ENCODE data around the gene TSR1.

TSR1 gene

DNA sequence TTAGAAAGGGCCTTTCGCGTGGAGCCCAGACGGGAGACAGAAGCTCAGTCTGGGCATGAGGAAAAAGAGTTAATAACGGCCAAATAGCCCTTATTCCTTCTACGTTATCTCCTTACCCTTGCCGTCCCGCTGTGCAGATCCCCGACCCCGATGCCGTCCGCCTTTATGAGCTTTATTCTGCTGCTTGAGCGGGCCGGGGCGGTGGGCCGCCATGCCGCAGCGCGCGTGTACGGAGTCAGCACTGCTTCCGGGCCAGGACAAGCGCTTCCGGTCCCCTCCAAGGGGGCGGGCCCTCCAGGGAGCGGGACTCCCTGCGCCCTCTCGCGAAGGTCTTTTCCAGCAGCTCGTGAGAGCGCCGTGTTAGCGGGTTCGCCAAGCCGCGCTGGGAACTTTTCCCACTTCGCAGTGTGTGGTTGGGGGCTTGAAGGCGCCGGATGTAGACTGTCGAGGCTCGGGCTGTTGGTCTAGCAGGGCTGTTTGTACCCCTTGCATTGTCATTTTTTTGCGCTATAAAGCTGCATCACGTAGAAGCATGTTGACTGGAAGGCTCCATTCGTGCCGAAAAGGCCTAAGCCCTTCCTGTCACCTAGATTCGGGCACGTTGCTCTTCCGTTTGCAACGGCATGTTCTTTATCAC lies at the start of gene TSR1:
Gene TSR1 (minus strand): TSS at position 243 of the 637 bp plus-strand sequence. CDS start 30 bp downstream, at position 213.
- ChIA-PET CTCF (interaction anchor here (0.7 to 5.6 kb wide), 19 partner anchors 9 to 296 kb away, joined by 3 to 28 read pairs (median 5); no protein-coding TSS in a partner anchor), POLR2A (interaction anchor here (0.7 to 1.6 kb wide), 8 partner anchors 12 to 79 kb away, joined by 3 to 7 read pairs (median 4); partner anchors contain the start of genes SMG6 and SRR)
- TF ChIP-seq, protein P1, sequence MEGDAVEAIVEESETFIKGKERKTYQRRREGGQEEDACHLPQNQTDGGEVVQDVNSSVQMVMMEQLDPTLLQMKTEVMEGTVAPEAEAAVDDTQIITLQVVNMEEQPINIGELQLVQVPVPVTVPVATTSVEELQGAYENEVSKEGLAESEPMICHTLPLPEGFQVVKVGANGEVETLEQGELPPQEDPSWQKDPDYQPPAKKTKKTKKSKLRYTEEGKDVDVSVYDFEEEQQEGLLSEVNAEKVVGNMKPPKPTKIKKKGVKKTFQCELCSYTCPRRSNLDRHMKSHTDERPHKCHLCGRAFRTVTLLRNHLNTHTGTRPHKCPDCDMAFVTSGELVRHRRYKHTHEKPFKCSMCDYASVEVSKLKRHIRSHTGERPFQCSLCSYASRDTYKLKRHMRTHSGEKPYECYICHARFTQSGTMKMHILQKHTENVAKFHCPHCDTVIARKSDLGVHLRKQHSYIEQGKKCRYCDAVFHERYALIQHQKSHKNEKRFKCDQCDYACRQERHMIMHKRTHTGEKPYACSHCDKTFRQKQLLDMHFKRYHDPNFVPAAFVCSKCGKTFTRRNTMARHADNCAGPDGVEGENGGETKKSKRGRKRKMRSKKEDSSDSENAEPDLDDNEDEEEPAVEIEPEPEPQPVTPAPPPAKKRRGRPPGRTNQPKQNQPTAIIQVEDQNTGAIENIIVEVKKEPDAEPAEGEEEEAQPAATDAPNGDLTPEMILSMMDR (IDR thresholded peaks at IDR 0.05; ENCODE audit: insufficient read depth, low read length, missing control alignments) = peak; percentile 58
- H3K4me3 ChIP-seq (ENCODE audit: low read depth, low read length) = peak within 1 kb of the TSS; percentile 93
- peak; percentile 28 for DNase-seq (ENCODE audit: low read depth, low spot score)

DNA sequence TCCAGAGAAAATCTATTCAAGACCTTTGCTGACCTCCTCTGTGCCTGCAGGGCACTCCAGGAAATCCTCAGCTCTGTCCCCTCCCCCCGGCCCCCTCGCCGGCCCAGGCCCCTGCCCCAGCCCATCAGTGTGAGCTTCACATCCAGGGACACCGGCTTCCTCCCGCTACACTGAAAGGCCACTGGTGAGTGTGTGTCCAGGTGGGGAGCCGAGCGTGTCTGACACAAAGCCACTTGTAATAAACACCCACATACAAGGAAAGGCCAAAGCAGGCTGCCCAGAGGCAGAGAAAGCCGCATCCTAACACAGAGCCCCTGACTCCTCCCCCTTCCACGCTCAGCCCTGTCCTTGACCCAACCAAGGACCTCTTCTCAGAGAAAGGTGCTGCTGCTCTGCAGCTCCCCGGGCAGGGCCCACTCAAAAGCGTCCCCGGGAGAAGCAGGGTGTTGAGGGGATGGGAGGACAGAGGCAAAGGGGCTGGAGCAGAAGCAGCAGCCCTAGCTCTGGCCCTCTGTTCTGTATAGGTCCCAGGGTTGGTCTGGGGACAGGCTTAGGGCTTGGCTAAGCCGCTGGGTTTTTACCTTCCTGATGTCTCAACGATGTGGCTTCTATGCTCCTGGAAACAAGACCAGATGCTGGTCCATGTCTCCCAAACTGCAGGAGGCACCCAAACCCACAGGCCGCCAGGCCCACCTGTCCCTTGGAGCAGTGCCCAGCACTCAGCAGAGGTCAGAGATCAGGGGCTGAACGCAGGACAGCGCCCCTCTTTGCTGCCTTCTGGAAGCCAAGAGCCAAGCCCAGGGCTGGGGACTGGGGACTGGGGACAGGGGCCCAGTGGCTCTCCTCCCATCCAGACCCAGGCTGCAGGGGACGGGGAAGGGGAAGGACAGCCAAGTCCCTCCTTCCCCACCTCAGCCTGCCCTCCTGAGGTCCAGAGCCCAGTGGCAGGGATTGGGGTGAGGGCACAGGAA lies 49.3 kb upstream of the TSR1 start:
- DNase-seq (ENCODE audit: low read depth, low spot score) = no peak
- CTCF ChIA-PET = interaction anchor here (11.8 kb wide), 1 partner anchor 28 kb away, joined by 871 read pairs; no protein-coding TSS in a partner anchor
- POLR2A ChIA-PET = no interaction called here
- no peak overlapping the region for H3K4me3 ChIP-seq (ENCODE audit: low read depth, low read length)
- TF ChIP-seq, protein P1 (IDR thresholded peaks at IDR 0.05; ENCODE audit: insufficient read depth, low read length, missing control alignments) = no peak

- no peak overlapping the region for H3K4me3 ChIP-seq (ENCODE audit: low read depth, low read length)
- CTCF ChIA-PET = interaction anchor here (2.9 to 11.8 kb wide), 5 partner anchors 8 to 32 kb away, joined by 20 to 871 read pairs (median 63); no protein-coding TSS in a partner anchor
- DNase-seq (ENCODE audit: low read depth, low spot score) = no peak
- TF ChIP-seq, protein P1 (IDR thresholded peaks at IDR 0.05; ENCODE audit: insufficient read depth, low read length, missing control alignments) = no peak
- POLR2A ChIA-PET = no interaction called here
Observed at GRCh38 chr17:2384439-2385127, 48.3 kb upstream of the TSR1 start.

- H3K4me3 ChIP-seq (ENCODE audit: low read depth, low read length) = no peak overlapping the region
- DNase-seq (ENCODE audit: low read depth, low spot score) = no peak
- TF ChIP-seq, protein P1 (IDR thresholded peaks at IDR 0.05; ENCODE audit: insufficient read depth, low read length, missing control alignments) = no peak
- CTCF ChIA-PET = interaction anchor here (0.6 to 11.8 kb wide), 17 partner anchors 9 to 222 kb away, joined by 3 to 871 read pairs (median 13); partner anchors contain the start of genes MNT, SGSM2 and TSR1
- POLR2A ChIA-PET = interaction anchor here (0.6 kb wide), 1 partner anchor 32 kb away, joined by 3 read pairs; no protein-coding TSS in a partner anchor
Observed at GRCh38 chr17:2383628-2384167, 47.4 kb upstream of the TSR1 start.

DNA sequence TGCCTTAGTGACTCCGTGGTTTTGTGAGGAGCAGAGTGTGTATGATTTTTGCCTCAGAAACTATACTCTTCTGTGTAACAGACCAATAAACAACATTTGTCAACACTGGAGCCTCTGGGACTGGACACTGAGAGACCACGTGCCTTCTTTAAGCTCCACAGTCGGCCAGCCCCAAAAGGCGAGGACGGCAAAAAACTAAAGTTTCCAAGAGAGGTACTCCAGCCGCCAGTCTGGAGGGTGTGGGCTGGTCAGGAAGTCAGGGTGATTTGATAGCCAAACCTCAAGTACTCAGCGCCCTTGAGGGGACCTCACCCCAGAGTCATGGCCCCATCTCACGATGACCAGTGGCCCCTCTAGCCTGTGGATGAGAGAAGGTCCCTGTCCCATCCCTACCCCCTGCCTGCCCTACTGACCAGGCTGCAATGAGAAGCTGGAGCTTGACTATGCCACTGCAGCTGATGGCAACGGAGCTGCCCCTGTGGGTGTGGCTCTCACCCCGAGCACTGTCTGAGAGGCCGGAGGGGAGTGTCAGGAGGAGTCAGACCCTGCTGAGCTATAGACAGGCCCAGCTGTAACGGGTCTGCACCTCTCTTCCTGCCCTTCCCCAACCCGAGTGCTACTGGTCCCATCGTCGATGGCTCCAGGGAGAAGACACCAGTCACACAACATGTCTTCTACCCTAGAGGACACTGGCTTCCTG lies 44.8 kb upstream of the TSR1 start:
- no peak for DNase-seq (ENCODE audit: low read depth, low spot score)
- TF ChIP-seq, protein P1 (IDR thresholded peaks at IDR 0.05; ENCODE audit: insufficient read depth, low read length, missing control alignments) = no peak
- H3K4me3 ChIP-seq (ENCODE audit: low read depth, low read length) = no peak overlapping the region
- POLR2A ChIA-PET = interaction anchor here (1.9 kb wide), 1 partner anchor 35 kb away, joined by 17 read pairs; no protein-coding TSS in a partner anchor
- CTCF ChIA-PET = interaction anchor here (0.7 to 11.8 kb wide), 16 partner anchors 11 to 327 kb away, joined by 3 to 871 read pairs (median 10); partner anchors contain the start of genes HIC1 and TSR1
